SJSA1 (cell line): ENCODE results near the gene PRXL2B. TPM values are rescaled to one million over a fixed set of nuclear protein-coding genes. Genes with fewer than 3 reads are reported as not detected.

Experiments
- DNase-seq, 2 experiments: peaks; one replicate each; pipeline ENCODE4 v3.0.0-alpha.2; 2015 to 2020; ENCODE audit warnings: low spot score in 2 of 2, low read depth in 1 of 2
- H3K27ac ChIP-seq: fragments of 250-450 bp; sonication (Bioruptor Pico); 2 replicates; pipeline ENCODE4 v1.5.1; 2020; ENCODE audit warnings: mild to moderate bottlenecking, moderate library complexity
- H3K27me3 ChIP-seq: fragments of 250-450 bp; sonication (Bioruptor Pico); replicated peaks from 2 replicates; pipeline ENCODE4 v1.5.1; 2020; ENCODE audit warnings: mild to moderate bottlenecking, moderate library complexity
- H3K36me3 ChIP-seq: fragments of 250-450 bp; sonication (Bioruptor Pico); 2 replicates; pipeline ENCODE4 v1.5.1; 2020; ENCODE audit warnings: mild to moderate bottlenecking
- H3K4me1 ChIP-seq: fragments of 250-450 bp; sonication (Bioruptor Pico); replicated peaks from 2 replicates; pipeline ENCODE4 v1.6.1; 2021; ENCODE audit warnings: mild to moderate bottlenecking
- H3K4me3 ChIP-seq: fragments of 250-450 bp; sonication (Bioruptor Pico); 2 replicates; pipeline ENCODE4 v1.5.1; 2020; ENCODE audit warnings: mild to moderate bottlenecking
- H3K9me3 ChIP-seq: fragments of 250-450 bp; sonication (Bioruptor Pico); replicated peaks from 2 replicates; pipeline ENCODE4 v1.5.1; 2020; ENCODE audit warnings: mild to moderate bottlenecking
- total RNA-seq: library from RNA; depleted of rRNA; stranded (reverse); fragments of >200 nt; shearing (Covaris generic); gene quantifications from 2 replicates; pipeline ENCODE4 v1.2.3, GENCODE V29; 2014; rRNA removed

PRXL2B gene, protein sequence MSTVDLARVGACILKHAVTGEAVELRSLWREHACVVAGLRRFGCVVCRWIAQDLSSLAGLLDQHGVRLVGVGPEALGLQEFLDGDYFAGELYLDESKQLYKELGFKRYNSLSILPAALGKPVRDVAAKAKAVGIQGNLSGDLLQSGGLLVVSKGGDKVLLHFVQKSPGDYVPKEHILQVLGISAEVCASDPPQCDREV
- total RNA-seq = 15.2 and 16.4 TPM in 2 replicates

GRCh38 chr1:2586154-2587070, at the start of gene PRXL2B:
TSS of gene PRXL2B (plus strand) at chr1:2586777. CDS start at chr1:2586886, 109 bp downstream.
- Histone ChIP-seq H3K27ac (peak within 1 kb of the TSS; percentile 58), H3K9me3 (no peaks in the 10 kb centered on the region), H3K4me1 (peaks cover 18% of the 10 kb centered on the region), H3K36me3 (no peaks in the 10 kb centered on the region), H3K4me3 (peak within 1 kb of the TSS; percentile 74), H3K27me3 (0 out of 2 replicates have a peak, but pooled peaks cover 13% of the 10 kb centered on the region)
- peak; percentile 95 to 99 for DNase-seq

- no peak for DNase-seq
- Histone ChIP-seq H3K9me3 (no peaks in the 10 kb centered on the region), H3K27me3 (no peaks in the 10 kb centered on the region), H3K4me1 (peaks cover 29% of the 10 kb centered on the region), H3K27ac (no peak overlapping the region), H3K4me3 (no peak overlapping the region), H3K36me3 (no peaks in the 10 kb centered on the region)
These were observed 48.8 kb upstream of the PRXL2B start for GRCh38 chr1:2537784-2538115.

GRCh38 chr1:2538376-2538775, 48.2 kb upstream of the PRXL2B start:
- no peaks in the 10 kb centered on the region for H3K36me3 ChIP-seq
- no peak overlapping the region for H3K27ac ChIP-seq
- no peaks in the 10 kb centered on the region for H3K27me3 ChIP-seq
- no peak for DNase-seq
- H3K4me1 ChIP-seq = peaks cover 23% of the 10 kb centered on the region
- H3K9me3 ChIP-seq = no peaks in the 10 kb centered on the region
- H3K4me3 ChIP-seq = no peak overlapping the region

GRCh38 chr1:2538872-2539271, 47.7 kb upstream of the PRXL2B start:
- DNase-seq = no peak
- Histone ChIP-seq H3K27me3 (no peaks in the 10 kb centered on the region), H3K4me1 (peaks cover 23% of the 10 kb centered on the region), H3K27ac (no peak overlapping the region), H3K4me3 (no peak overlapping the region), H3K36me3 (no peaks in the 10 kb centered on the region), H3K9me3 (no peaks in the 10 kb centered on the region)

GRCh38 chr1:2539312-2539907, 47.2 kb upstream of the PRXL2B start:
- Histone ChIP-seq H3K27ac (no peak overlapping the region), H3K36me3 (no peaks in the 10 kb centered on the region), H3K9me3 (no peaks in the 10 kb centered on the region), H3K4me3 (no peak overlapping the region), H3K4me1 (peaks cover 25% of the 10 kb centered on the region), H3K27me3 (no peaks in the 10 kb centered on the region)
- no peak for DNase-seq

- H3K27me3 ChIP-seq = no peaks in the 10 kb centered on the region
- no peak for DNase-seq
These were observed 45.6 kb upstream of the PRXL2B start for GRCh38 chr1:2540816-2541492.

DNA sequence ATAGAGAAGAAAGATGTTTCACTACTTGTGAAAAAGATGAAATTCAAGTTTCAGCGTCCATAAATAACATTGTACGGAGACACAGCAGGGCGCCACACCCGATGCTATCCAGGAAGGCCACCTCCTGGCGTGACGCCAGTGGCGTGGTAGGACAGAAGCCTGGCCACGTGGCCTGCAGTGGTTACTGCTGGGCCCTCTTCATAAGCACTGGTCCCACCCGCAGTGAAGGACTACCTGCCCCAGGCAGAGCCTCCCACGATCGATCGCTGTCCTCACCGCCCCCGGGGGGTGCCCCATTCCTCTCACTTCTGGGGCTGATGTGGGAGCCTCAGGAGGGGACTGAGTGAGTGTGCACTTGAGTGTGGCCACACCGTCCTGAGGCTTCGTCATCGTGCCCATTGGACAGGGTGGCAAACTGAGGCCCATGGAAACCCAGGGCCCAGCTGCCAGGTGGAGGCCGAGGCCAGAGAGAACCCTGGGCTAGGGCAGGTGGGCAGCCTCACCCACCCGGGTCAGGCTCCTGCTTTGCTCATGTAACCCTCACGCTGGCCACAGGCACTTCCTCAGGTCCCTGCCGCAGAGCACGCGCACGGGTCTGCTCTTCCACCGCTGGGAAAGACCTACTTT, 44.8 kb upstream of the PRXL2B start:
- H3K27ac ChIP-seq = no peak overlapping the region
- H3K36me3 ChIP-seq = no peaks in the 10 kb centered on the region
- no peaks in the 10 kb centered on the region for H3K9me3 ChIP-seq
- H3K4me3 ChIP-seq = no peak overlapping the region
- DNase-seq = no peak
- H3K27me3 ChIP-seq = no peaks in the 10 kb centered on the region
- H3K4me1 ChIP-seq = peaks cover 19% of the 10 kb centered on the region

More at GRCh38 chr1:2540816-2541492, 45.6 kb upstream of the PRXL2B start:
- Histone ChIP-seq H3K9me3 (no peaks in the 10 kb centered on the region), H3K36me3 (no peaks in the 10 kb centered on the region), H3K27ac (no peak overlapping the region), H3K4me3 (no peak overlapping the region), H3K4me1 (peaks cover 13% of the 10 kb centered on the region)

DNA sequence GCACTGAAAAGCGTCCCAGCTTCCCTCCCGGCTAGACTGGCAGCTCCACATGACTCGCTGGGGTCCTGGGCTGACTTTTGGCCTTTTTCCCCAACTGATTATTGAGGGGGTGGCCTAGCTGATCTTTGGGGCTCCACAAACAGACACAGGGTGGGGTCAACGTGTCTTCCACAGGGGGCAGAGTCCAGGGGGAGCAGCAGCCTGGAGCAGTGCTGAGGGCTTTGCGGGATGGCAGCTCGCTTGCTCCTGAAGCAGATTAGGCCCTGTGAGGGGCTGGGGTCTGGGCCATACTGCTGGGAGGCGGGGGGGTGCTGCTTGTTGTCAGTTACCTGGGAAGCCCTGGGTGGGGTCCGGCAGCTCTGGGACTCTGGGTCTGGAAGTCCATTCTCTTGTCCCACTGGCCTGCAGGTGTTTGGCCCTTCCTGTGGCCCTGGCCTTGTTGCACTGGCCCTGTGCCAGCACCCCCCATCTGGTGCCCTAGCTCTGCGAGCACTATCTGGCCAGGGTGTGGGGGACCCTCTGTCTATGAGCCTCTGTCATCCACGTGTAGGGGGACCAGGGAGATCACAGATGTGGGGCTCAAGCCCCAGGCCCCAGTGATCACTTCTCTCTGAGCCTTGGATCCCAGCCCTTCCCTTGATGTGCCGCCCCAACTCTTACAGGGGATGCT, 44.2 kb upstream of the PRXL2B start:
- no peak overlapping the region for H3K27ac ChIP-seq
- no peak overlapping the region for H3K4me3 ChIP-seq
- H3K9me3 ChIP-seq = no peaks in the 10 kb centered on the region
- DNase-seq = no peak
- H3K4me1 ChIP-seq = peaks cover 25% of the 10 kb centered on the region
- no peaks in the 10 kb centered on the region for H3K36me3 ChIP-seq
- H3K27me3 ChIP-seq = no peaks in the 10 kb centered on the region

DNA sequence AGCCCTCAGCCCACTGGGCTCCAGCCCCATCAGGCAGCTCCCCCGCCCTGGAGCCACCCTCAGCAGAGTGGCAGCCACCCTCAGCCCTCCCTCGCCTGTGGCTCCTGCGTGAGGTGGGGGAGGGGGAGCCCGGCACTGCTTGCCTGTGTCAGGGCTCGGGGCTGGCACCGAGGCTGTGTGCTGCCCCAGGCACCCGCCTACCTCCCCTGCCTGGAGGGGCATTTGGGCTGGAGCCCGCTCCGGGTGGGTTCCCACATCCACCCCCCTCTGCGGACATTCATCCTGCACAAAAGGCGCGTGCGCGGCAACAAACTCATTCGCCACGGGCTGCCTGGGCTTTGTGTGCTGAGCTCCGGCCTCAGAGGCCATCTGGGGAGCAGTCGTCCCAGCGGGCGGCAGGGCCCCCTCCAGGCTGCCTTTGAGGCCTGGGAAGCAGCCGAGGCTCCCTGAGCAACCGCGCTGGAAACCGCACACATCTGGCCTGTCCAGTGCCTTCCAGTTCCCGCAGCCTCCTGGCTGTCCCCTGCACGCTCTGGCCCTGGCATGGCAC, 43.0 kb upstream of the PRXL2B start:
- no peak for DNase-seq
- Histone ChIP-seq H3K27me3 (no peaks in the 10 kb centered on the region), H3K4me3 (no peak overlapping the region), H3K4me1 (peaks cover 34% of the 10 kb centered on the region), H3K36me3 (no peaks in the 10 kb centered on the region), H3K9me3 (no peaks in the 10 kb centered on the region), H3K27ac (no peak overlapping the region)

DNA sequence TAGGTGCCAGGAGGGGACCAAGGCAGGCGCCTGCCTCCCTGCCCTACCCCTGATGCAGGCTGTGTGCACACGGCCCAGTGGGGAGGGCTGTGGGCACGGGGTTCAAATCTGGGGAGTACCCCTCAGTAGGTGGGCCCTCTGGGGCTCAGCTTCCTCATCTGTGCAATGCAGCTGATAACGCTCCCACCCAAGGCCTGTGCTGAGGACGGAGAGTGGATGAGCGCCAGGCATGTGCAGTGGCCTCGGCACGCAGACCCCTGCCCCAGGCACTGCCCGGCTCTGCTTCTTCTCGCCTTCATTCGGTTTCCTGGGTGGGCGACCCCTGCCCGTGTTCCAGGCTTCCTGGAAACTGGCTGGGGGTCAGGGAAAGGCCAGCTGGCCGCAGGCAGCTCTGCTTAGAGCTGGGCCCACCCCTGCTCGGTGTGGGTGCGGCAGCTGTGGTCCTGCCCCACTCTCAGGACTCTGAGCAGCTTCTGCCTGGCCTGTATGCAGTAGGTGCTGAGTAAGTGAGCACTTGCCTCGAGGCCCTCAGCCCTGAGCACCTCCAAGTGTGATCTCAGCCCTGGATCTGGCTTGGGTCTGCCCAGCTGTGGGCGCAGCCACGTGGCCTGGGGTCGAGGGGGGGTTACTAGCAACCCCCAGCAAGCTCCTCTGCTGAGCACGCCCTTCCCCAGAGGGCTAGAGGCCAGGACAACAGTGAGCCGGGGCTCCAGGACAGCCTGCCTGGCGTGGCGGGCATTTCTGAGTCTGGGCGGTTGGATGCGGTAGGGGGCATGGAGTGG, 42.3 kb upstream of the PRXL2B start:
- Histone ChIP-seq H3K27ac (no peak overlapping the region), H3K4me1 (peaks cover 40% of the 10 kb centered on the region), H3K27me3 (no peaks in the 10 kb centered on the region), H3K36me3 (no peaks in the 10 kb centered on the region), H3K9me3 (no peaks in the 10 kb centered on the region), H3K4me3 (no peak overlapping the region)
- DNase-seq = no peak

GRCh38 chr1:2544875-2545640, 41.5 kb upstream of the PRXL2B start:
- DNase-seq = no peak
- Histone ChIP-seq H3K4me1 (peaks cover 40% of the 10 kb centered on the region), H3K9me3 (no peaks in the 10 kb centered on the region), H3K36me3 (no peaks in the 10 kb centered on the region), H3K27ac (no peak overlapping the region), H3K4me3 (no peak overlapping the region), H3K27me3 (no peaks in the 10 kb centered on the region)
